Testis (tissue), 2 donors: ENCODE results near the gene SARM1.

Experiments used
- POLR2A ChIP-seq: fragments of 450-650 bp; IDR thresholded peaks from one replicate; pipeline ENCODE4 v1.6.1; 2017; ENCODE audit warnings: antibody characterized with exemption, mild to moderate bottlenecking, moderate library complexity
- TF ChIP-seq, protein P1 (sequence below), 3 experiments: fragments of 450-650 bp in 2 of 3; fragments of 200-600 bp in 1 of 3; sonication (generic) in 1 of 3; IDR thresholded peaks; one replicate each; pipeline ENCODE4 v1.5.1; 2016 to 2019; ENCODE audit warnings: antibody characterized with exemption in 3 of 3, mild to moderate bottlenecking in 2 of 3, moderate library complexity in 1 of 3

DNA sequence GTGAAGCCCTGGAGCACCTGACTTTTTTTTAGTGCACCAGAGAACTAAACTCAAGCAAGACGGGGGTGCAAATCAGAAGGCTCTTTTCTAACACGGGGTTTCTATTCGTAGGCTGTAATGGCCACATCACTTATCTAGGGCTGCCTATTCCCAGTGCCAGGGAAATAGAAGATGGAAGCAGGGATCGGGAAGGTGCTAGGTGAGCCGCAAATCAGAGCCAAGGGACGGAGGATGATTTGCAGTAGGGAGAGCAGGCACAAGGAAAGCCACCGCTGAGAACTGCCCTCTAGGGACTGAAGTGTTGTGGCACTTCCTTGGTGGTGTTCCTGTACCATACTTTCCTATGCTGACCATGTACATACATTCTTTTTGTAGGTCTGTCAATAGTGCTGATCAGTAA lies 42.3 kb downstream of the SARM1 start:
- TF ChIP-seq, protein P1, sequence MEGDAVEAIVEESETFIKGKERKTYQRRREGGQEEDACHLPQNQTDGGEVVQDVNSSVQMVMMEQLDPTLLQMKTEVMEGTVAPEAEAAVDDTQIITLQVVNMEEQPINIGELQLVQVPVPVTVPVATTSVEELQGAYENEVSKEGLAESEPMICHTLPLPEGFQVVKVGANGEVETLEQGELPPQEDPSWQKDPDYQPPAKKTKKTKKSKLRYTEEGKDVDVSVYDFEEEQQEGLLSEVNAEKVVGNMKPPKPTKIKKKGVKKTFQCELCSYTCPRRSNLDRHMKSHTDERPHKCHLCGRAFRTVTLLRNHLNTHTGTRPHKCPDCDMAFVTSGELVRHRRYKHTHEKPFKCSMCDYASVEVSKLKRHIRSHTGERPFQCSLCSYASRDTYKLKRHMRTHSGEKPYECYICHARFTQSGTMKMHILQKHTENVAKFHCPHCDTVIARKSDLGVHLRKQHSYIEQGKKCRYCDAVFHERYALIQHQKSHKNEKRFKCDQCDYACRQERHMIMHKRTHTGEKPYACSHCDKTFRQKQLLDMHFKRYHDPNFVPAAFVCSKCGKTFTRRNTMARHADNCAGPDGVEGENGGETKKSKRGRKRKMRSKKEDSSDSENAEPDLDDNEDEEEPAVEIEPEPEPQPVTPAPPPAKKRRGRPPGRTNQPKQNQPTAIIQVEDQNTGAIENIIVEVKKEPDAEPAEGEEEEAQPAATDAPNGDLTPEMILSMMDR (IDR thresholded peaks at IDR 0.05) = no peak
- no peak for TF ChIP-seq POLR2A
